DLD1 (cell line): ENCODE data around the gene SIGLEC8.
"Not testable (repeated sequence)": the region's sequence is repeated elsewhere in the genome, so short reads cannot be mapped to it uniquely, and the experiment has no call there.

Experiments
- in situ Hi-C: cut with HindIII; loops from 2 replicates; pipeline ENCODE4 v1.10.0; 2017; ENCODE audit warnings: low sequenced_read_pairs

The SIGLEC8 gene

DNA sequence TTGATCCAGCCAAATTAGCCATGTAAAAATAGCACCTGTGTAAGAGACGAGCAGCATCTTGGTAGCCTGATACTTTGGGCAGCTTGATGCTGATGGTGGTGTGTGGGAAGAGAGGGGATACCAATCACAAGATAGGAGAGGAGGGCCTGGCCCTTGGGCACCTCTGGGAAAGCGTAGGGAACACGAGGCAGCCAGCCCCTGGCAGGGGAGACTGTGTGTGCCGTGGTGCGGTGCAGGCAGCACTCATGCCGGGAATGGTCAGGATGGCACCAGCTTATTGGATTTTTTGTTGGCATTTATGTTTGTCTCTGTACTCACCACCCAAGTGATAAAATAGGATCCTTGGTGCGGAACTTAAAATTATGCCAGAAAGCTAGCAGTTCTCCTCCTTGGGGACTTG is 10.2 kb downstream of the SIGLEC8 start:
- in situ Hi-C loops, result no loop called here

DNA sequence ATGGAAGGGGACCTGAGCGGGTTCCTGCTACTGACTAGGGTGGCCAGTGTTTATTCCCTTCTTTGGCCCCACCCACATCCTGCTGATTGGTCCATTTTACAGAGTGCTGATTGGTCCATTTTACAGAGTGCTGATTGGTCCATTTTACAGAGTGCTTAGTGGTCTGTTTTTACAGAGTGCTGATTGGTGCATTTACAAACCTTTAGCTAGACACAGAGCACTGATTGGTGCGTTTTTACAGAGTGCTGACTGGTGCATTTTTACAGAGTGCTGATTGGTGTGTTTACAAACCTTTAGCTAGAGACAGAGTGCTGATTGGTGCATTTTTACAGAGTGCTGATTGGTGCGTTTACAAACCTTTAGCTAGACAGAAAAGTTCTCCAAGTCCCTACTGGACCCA is 10.7 kb downstream of the SIGLEC8 start:
- in situ Hi-C loops, result not testable (repeated sequence)

DNA sequence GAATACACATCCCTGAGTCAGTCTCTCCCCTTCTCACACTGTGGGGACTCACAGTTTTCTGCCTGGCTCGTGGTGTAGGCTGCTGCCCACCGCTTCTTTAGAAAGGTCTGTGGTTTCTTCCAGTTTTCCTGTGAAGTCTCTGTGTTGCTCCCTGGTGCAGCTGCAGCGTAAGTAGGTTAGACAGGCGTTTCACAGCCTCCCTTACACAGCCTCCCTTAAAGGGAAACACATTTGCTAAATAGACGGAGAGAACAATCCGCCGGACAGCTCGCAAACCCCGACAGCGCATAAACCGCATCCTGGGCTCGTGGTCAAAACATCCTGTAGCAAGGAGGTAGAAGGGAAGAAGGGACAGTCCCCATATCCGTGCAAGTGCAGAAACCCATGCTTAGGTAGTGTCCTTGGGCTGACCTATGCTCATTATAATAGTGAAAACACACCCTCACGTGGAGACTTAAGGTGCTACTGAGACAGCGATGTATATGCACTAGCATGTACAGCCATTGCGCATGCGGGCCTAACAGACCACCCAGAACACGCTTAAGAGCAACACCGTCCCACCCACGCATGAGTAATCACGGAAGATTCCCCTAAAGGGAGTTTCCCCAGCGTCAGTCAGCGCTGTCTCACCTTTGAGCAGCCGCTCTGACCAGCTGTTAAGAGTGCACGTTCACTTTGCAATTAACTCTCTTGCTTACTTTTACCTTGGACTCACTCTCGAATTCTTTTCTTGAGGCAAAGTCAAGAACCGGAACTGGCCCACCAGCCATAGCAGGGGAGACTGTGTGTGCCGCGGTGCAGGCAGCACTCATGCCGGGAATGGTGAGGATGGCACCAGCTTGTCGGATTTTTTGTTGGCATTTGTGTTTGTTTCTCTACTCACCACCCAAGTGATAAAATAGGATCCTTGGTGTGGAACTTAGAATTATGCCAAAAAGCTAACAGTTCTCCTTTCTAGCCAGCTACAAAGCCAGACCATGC is 16.6 kb downstream of the SIGLEC8 start:
- in situ Hi-C loops, result no loop called here

DNA sequence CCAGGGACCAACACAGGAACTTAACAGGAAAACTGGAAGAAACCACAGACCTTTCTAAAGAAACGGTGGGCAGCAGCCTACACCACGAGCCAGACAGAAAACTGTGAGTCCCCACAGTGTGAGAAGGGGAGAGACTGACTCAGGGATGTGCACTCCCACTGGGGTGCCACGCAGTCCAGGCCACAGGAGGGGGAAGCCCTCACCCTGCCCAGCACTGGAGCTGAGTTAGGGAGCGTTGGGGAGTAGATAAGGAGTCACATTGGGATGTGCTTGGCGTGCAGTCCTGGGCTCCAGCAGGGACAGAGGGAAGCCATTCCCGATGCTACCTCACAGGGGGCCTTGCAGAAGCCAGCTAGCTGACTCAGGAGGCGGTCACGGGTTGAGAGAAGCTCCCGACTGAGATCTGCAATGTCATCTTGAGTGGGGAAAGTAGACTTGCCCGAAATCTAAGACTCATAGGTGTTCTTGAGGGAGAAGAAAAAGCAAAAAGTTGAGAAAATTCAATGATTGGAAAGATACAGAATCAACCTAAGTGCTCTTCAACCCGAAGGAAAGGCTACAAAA is 17.3 kb downstream of the SIGLEC8 start:
- in situ Hi-C loops, result no loop called here

DNA sequence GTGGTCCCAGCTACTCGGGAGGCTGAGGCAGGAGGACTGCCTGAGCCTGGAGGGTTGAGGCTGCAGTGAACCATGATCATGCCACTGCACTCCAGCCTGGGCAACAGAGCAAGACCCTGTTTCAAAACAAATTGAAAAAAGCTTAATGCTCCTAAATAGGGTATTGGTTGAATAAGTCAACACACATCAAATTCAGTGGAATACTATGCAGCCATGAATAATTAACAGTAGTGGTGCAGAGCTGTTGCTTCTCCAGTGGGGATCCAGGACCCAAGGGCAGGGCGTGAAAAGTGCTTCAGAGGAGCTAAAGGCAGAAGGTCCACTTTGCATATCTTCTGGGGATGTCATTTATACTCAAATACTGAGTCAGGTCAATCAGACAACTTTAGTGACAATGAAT is 18.2 kb downstream of the SIGLEC8 start:
- in situ Hi-C loops, result no loop called here

DNA sequence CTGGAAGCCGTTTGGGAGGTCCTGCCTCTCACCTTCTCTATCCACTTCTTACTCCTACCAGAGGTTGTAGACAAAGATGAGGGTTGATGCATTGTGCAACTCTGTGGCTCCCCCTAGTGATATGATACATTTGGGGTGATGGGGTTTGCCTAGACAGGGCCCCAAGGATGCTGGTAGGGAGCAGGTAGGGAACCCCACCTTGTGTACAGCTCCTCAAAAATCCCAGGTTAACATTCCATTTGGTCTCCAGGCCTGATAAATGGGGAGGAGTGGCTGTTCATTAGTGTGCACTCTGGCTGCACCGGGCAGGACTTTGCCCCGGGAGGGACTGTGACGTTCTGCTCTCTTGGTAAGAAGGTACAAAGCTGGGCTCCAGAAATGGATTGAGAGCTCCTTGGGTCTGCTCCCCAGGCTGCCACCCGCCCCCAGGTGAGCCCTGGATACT is 19.2 kb downstream of the SIGLEC8 start:
- in situ Hi-C loops, result no loop called here

DNA sequence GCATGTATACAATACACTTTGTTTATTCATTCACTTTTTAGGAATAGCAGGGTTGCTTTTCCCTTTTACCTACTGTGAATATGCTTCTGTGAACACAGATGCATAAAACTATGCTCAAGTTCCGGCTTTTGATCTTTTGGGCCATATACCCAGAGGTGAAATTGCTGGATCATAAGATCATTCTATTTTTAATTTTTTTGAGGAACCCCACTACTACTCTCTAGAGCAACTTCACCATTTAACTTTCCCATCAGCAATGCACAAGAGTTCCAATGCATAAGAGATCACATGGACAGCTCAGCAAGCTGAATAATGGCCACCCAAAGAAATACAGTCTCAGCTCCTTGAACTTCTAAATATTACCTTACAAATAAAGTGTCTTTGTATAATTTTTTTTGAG is 23.8 kb downstream of the SIGLEC8 start:
- in situ Hi-C loops, result no loop called here

DNA sequence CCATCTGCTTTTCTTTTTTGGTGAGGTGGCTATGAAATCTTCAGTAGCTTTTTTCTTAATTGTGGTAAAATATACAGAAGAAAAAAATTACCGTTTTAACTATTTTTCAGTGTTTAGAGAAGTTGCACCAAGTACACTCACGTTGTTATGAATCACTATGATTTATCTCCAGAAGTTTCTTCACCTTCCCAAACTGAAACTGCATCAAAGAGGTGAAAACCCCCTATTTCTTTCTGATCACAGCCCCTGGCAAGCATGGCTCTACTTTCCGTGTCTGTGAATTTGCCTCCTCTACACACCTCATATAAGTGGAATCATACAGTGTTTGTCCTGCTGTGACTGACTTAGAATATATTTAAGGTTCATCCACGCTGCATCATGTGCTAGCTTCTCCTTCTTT is 25.2 kb downstream of the SIGLEC8 start:
- in situ Hi-C loops, result no loop called here

DNA sequence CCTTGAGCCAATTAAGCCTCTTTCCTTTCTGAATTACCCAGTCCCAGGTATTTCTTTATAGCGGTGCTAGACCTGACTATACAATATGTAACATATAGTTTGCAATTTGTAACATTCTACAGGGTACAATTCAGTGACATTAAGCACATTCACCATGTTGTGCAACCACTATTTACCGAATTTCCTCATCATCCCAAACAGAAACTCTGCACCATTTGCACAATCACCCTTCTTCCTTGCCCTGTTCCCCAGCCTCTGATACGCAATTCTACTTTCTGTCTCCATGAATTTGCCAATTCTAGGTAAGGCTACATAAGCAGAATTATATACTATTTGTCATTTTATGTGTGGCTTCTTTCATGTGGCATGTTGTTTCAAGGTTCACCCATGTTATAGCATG is 27.1 kb downstream of the SIGLEC8 start:
- in situ Hi-C loops, result no loop called here

DNA sequence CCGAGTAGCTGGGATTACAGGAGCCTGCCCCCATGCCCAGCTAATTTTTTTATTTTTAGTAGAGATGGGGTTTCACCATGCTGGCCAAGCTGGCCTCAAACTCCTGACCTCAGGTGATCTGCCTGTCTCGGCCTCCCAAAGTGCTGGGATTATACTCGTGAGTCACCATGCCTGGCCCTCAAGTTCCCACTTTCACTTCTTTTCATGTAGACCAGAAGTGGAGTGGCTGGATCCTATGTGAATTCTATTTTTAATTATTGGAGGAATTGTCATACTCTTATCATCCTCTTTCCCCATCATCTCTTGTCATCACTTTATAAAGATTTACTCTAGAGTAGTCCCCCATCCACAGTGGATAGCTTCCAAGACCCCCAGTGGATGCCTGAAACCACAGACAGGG is 28.0 kb downstream of the SIGLEC8 start:
- in situ Hi-C loops, result no loop called here

DNA sequence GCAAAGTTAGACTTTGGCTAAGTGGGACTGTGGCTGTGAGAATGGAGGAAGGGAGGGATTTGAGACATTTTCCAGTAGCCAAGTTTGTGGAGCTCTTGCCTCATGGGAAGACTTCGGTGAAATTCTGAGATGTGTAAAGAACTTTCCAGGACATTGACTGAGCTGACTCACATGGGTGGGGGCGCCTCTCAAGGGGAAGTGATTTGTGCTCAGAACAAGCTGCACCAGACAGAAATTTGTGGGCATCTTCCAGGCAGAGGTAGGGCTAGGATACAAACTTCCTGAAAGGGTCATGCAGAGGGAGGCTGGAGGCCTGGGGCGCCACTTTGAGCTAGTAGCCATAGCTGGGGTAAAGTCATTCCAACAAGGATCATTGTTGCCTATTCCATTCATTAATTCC is 31.1 kb downstream of the SIGLEC8 start:
- in situ Hi-C loops, result no loop called here

DNA sequence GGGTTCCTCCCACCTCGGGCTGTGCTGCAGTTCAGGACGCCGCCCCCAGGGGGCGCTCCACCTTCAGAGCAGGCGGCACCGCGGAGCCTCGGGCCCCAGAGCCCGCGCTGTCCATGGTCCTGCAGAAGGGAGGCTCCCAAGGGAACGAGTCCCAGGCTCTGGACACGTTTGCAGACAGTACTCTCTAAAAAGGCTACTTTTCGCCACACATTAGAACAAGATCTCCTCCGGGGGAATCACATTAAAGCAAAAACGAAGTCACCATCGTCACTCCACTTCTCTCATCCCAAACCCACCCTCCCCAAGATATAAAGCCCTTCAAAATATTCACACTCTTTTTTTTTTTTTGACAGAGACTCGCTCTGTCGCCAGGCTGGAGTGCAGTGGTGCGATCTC is 36.2 kb downstream of the SIGLEC8 start:
- in situ Hi-C loops, result no loop called here

DNA sequence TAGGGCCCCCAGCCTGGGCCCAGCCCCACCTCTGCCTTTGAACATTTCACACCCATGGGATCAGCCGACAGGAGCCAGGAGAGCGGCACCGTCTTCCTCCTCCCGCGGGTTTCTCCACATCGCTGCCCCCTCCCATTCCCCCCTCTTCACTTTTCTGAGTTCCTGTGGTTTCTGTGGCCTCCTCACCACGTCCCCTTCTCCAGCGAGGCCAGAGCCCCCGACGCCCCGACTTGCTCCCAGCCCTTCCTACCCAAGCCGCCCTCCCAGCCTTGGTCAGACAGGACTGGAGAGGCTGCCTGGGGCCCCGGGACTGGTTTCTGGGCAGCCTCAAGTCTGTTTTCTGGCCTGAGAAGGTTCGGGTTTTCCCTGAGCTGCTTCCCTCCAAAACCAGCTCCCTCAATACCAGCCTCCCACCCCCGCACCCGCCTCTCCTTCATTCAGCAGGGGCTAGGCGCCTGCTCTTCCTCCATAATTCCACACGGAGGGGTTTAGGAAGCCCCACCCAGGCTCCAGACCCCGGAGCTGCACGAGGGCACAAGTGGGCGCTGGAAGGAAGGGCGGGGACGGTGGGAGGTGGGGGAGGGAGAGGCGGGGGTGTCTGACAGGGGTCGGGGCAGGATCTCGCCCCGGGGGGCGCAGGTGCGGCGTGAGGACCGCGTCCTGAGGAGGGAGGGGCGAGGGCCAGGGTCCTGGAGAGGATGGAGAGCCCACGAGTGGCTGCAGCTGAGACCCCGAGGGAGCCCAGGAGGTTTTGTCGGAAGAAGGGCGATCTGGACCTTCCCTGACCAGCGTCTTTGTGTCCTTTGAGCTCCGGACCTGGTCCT is 36.8 kb downstream of the SIGLEC8 start:
- in situ Hi-C loops, result no loop called here

DNA sequence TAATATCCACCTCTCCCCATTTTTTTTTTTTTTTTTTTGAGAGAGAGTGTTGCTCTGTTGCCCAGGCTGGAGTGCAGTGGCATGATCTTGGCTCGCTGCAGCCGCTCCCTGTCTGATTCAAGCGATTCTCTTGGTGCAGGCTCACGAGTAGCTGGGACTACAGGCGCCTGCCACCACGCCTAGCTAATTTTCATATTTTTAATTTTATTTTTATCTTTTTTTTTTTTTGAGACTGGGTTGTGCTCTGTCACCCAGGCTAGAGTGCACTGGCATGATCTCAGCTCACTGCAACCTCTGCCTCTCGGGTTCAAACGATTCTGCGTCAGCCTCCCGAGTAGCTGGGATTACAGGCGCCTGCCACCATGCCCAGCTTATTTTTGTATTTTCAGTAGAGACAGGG is 37.7 kb downstream of the SIGLEC8 start:
- in situ Hi-C loops, result not testable (repeated sequence)

DNA sequence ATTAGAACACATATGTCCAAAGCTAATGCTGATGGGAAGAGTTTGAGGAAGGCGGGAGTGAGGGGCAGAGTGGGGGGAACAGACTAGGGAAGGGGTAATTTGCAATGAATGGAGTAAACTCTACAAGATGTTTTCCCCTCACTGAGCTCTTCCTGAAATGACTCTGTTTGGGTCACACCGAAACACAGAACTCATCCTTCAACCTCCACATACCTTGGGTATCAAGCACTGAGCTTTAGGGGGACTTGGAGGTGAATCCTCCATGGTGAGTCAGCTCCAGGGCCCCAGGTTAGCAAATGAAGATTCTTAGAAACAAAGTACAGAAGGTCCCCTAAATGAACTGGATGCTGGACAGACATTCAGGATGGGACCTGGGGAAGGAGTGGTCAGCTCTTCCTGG is 39.5 kb downstream of the SIGLEC8 start:
- in situ Hi-C loops, result no loop called here

DNA sequence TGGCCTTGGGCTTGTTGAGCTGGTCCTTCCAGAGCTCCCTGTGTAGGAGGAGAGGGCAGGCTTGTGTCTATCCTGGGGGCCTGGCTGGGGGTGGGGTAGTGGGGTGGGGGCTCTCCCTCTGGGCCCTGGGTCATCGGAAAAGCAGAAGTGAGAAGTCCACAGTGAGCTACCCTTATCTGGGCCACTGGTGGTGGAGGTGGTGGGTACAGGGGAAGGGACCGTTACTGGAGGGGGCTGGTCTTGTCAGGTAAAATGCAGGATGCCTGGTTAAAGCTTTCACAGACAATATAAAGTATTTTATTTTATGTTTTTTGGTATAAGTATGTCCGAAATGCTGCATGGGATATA is 40.5 kb downstream of the SIGLEC8 start:
- in situ Hi-C loops, result no loop called here

DNA sequence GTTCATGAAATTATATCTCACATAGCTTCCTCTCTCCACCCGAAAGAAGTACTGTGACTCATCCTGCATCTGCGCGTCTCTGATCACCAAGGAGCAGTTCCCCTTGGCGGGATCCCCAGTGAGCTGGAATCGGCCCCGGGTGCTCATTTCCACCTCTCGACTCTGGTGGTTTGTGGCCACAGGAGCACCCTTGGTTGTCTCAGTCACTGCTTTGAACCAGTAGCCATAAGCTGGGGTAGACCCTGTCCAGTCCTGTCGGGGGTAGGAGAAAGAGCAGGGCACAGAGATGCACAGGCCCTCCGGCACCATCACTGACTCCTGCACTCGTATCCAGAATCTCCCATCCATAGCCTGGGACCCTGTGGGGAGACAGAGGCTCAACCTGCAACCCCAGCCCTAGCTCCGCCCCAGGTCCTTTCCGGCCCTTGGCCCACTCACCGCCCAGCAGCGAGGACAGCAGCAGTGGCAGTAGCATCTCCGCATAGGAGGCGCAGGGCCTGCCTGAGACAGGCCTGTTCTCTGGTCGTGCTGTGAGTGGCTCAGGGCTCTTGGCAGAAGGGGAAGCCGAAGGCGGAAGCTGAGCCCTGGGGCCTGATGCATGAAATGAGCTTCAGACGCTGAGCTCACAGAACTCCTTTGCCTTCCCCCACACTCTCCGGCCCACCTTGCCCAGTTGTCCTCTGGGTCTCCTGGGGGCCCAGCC is 41.0 kb downstream of the SIGLEC8 start, which contains the start of gene SIGLEC10:
Gene SIGLEC10, minus strand, starts transcription at position 536 of the 703 bp plus-strand sequence. Its CDS starts 61 bp downstream, at position 475.
- in situ Hi-C loops, result no loop called here

DNA sequence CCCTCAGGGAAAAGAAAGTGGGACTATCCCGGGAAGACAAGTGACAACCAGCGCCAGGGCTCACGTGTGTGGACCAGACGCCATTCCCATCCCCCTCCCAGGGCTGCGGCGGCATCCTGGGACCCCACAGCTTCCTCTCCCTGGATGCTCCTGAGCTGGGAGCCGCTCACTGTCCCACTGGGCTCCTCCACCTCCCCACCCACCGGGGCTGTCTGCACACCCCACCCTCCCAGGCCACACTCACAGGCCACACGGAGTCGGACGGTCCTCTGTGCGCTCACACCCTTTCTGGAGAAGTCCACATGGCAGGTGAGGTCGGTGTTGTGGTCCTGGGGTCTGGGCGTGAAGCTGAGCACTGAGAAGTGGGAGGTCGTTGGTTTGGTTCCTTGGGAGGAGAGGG is 41.8 kb downstream of the SIGLEC8 start:
- in situ Hi-C loops, result not testable (repeated sequence)

DNA sequence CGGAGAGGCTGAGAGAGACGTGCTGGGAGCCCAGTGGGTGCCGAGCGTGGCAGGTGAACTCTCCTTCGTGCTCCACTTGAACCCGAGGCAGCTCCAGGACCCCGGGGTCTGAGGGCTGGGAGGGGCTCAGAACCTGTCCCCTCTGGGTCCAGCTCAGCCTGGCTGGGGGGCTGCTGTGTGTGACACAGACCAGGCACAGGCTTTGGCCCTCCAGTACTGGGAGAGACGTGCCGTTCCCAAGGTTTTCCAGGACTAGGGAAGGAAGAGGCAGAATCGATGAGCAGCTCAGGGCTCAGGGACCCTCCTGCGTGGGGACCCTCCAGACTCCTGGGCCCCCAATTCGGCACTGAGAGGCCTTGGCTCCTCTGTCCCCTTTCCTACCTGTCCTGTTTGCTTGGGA is 43.1 kb downstream of the SIGLEC8 start:
- in situ Hi-C loops, result no loop called here

DNA sequence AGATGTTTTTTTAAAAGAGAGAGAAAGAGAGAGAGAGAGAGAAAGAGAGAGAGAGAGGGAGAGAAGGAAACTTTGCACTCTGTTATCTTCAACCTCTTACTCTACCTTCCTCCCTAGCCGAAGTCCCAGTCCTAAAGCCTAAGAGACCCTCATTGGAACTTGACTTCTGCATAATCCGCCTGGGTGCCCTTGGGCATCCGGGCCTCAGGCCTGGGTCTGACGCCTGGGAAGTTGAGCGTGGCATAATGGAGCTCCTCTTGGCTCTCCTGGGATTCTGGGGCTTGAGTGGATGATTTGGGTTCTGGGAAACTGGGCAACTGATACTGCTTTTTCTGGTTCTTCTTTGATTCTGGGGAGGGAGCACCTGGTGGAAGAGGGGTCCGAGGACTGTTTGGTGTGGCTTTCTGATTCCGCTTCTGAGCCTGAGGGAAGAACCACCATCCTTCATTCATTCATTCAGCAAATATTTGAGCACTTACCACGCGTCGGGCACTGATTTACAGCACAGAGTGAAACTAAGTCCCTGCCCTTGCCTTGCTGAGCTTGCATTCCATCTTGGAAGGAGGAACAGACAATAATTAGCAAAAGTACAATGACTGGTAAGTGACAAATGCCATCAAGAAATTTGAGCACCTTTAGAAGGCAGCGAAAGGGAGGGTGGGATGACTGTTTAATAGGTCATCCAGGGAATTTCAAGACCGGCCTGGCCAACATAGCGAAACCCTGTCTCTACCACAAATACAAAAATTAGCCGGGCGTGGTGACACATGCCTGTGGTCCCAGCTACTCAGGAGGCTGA is 47.1 kb downstream of the SIGLEC8 start:
- in situ Hi-C loops, result no loop called here
